ENCODE results near the gene MT1HL1. TPM values are rescaled to one million over a fixed set of nuclear protein-coding genes. Genes with fewer than 3 reads are reported as not detected.
"Not testable (repeated sequence)": the region's sequence is repeated elsewhere in the genome, so short reads cannot be mapped to it uniquely, and the experiment has no call there.

Gene MT1HL1
- total RNA-seq, 5 donors from 2014 or later (not counting 1 experiment from before 2014, with no cell fraction given) = not detected

DNA sequence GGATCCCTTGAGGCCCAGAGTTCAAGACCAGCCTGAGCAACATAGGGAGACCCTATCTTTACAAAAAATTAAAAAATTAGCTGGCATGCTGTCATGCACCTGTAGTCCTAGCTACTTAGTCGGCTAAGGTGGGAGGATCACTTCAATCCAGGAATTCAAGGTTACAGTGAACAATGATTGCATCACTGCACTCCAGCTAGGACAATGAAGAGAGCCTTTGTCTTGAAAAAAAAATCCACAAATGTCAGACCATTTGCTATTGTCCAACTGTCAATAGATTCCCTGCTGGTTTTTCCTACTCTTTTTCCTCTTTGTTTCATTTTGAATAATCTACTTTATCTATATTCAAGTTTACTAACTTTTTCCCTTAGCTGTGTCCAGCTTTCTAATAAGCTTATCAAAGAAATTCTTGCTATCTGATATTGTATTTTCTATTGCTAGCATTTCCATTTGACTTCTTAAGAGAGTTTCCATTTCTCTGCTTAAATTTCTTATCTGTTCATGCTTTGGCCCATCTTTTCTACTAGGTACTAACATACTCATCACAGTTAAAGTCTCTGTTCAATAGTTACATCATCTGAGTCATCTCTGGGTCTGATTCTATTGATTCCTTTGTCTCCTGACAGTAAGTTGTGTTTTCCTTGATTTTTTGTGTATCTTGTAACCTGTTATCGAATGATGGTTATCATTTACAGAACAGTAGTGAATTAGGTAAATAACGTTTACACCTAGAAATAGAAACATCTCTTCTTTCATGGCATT lies 14.8 kb downstream of the MT1HL1 start:
- ATAC-seq (replicated peaks in 1 of 4) = no peak
- Histone ChIP-seq H3K36me3 (ENCODE audit: control insufficient read depth in 2 of 2, extremely low read depth in 1 of 2, insufficient read depth in 1 of 2, low read length in 1 of 2) (no peaks in the 10 kb centered on the region), H3K27me3 (replicated peaks in 1 of 2; ENCODE audit: control insufficient read depth in 2 of 2, extremely low read depth in 1 of 2, insufficient read depth in 2 of 2, low read length in 1 of 2) (no peaks in the 10 kb centered on the region), H3K9me3 (no peaks in the 10 kb centered on the region), H3K4me1 (ENCODE audit: control insufficient read depth in 1 of 2, extremely low read depth in 1 of 2, insufficient read depth in 2 of 2, low read length in 2 of 2) (no peaks in the 10 kb centered on the region), H3K4me3 (ENCODE audit: control insufficient read depth in 1 of 2, extremely low read depth in 1 of 2, low read length in 1 of 2) (no peak overlapping the region), H3K27ac (ENCODE audit: low read length) (no peak overlapping the region)
- WGBS (ENCODE audit: insufficient coverage) = 83% methylated on average over 1 of the region's 3 CpGs
- Mint-ChIP-seq H3K36me3 (no peaks in the 10 kb centered on the region), H3K9me3 (peaks cover 6 to 21% (median 12%) of the 10 kb centered on the region in 3 donors), H3K4me3 (no peak overlapping the region), H3K27ac (no peak overlapping the region), H3K4me1 (no peaks in the 10 kb centered on the region), H3K27me3 (peaks cover 6 to 11% of the 10 kb centered on the region in 2 donors)
- POLR2A ChIA-PET = no interaction called here
- CTCF ChIA-PET = no interaction called here
- DNase-seq = no peak

- H3K27ac Mint-ChIP-seq = no peak overlapping the region
- no peaks in the 10 kb centered on the region for H3K36me3 ChIP-seq (ENCODE audit: control insufficient read depth in 2 of 2, extremely low read depth in 1 of 2, insufficient read depth in 1 of 2, low read length in 1 of 2)
- no peaks in the 10 kb centered on the region for H3K4me1 Mint-ChIP-seq
- H3K27me3 ChIP-seq (replicated peaks in 1 of 2; ENCODE audit: control insufficient read depth in 2 of 2, extremely low read depth in 1 of 2, insufficient read depth in 2 of 2, low read length in 1 of 2) = peaks cover 0 to 3% of the 10 kb centered on the region in 2 experiments
- H3K27me3 Mint-ChIP-seq = peaks cover 0 to 3% of the 10 kb centered on the region in 2 donors
- no peak overlapping the region for H3K4me3 Mint-ChIP-seq
- H3K4me1 ChIP-seq (ENCODE audit: control insufficient read depth in 1 of 2, extremely low read depth in 1 of 2, insufficient read depth in 2 of 2, low read length in 2 of 2) = no peaks in the 10 kb centered on the region
- H3K27ac ChIP-seq (ENCODE audit: low read length) = no peak overlapping the region
- ChIA-PET CTCF (interaction anchor here in 1 of 2 donors (1.1 kb wide), 1 partner anchor 16 kb away, joined by 3 read pairs; no protein-coding TSS in a partner anchor), POLR2A (no interaction called here)
- H3K36me3 Mint-ChIP-seq = no peaks in the 10 kb centered on the region
- H3K9me3 Mint-ChIP-seq = peaks cover 0 to 11% (median 3%) of the 10 kb centered on the region in 3 donors
- DNase-seq (no peak), ATAC-seq (replicated peaks in 1 of 4) (no peak)
- no peak overlapping the region for H3K4me3 ChIP-seq (ENCODE audit: control insufficient read depth in 1 of 2, extremely low read depth in 1 of 2, low read length in 1 of 2)
- no peaks in the 10 kb centered on the region for H3K9me3 ChIP-seq
Measured at GRCh38 chr1:236983818-236984217, 20.4 kb downstream of the MT1HL1 start.

GRCh38 chr1:236982380-236982779 lies 21.9 kb downstream of the MT1HL1 start:
- H3K27ac Mint-ChIP-seq = no peak overlapping the region
- Histone ChIP-seq H3K4me3 (ENCODE audit: control insufficient read depth in 1 of 2, extremely low read depth in 1 of 2, low read length in 1 of 2) (no peak overlapping the region), H3K27ac (ENCODE audit: low read length) (no peak overlapping the region), H3K27me3 (replicated peaks in 1 of 2; ENCODE audit: control insufficient read depth in 2 of 2, extremely low read depth in 1 of 2, insufficient read depth in 2 of 2, low read length in 1 of 2) (peaks cover 0 to 3% of the 10 kb centered on the region in 2 experiments), H3K4me1 (ENCODE audit: control insufficient read depth in 1 of 2, extremely low read depth in 1 of 2, insufficient read depth in 2 of 2, low read length in 2 of 2) (no peaks in the 10 kb centered on the region), H3K9me3 (no peaks in the 10 kb centered on the region), H3K36me3 (ENCODE audit: control insufficient read depth in 2 of 2, extremely low read depth in 1 of 2, insufficient read depth in 1 of 2, low read length in 1 of 2) (no peaks in the 10 kb centered on the region)
- POLR2A ChIA-PET = no interaction called here
- no peaks in the 10 kb centered on the region for H3K4me1 Mint-ChIP-seq
- no peaks in the 10 kb centered on the region for H3K27me3 Mint-ChIP-seq
- ATAC-seq (replicated peaks in 1 of 4) (no peak), DNase-seq (no peak)
- CTCF ChIA-PET = no interaction called here
- H3K9me3 Mint-ChIP-seq = peaks cover 0 to 11% (median 0%) of the 10 kb centered on the region in 3 donors
- no peaks in the 10 kb centered on the region for H3K36me3 Mint-ChIP-seq
- WGBS (ENCODE audit: insufficient coverage) = no CpG with 5 or more reads among the region's 1 CpG
- H3K4me3 Mint-ChIP-seq = no peak overlapping the region

DNA sequence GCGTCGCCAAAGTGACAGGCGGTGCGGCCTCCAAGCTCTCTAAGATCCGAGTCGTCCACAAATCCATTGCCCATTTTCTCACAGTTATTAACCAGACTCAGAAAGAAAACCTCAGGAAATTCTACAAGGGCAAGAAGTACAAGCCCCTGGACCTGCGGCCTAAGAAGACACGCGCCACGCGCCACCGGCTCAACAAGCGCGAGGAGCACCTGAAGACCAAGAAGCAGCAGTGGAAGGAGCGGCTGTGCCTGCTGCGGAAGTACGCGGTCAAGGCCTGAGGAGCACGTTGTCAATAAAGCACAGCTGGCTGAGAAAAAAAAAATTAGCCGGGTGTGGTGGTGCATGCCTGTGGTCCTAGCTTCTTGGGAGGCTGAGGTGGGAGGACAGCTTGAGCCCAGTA lies 22.8 kb downstream of the MT1HL1 start:
- POLR2A ChIA-PET; H3K27me3 Mint-ChIP-seq; DNase-seq; H3K27me3 ChIP-seq (replicated peaks in 1 of 2; ENCODE audit: control insufficient read depth in 2 of 2, extremely low read depth in 1 of 2, insufficient read depth in 2 of 2, low read length in 1 of 2); H3K27ac ChIP-seq (ENCODE audit: low read length); H3K4me1 Mint-ChIP-seq; ATAC-seq (replicated peaks in 1 of 4); H3K9me3 ChIP-seq; H3K36me3 Mint-ChIP-seq; CTCF ChIA-PET; H3K4me3 ChIP-seq (ENCODE audit: control insufficient read depth in 1 of 2, extremely low read depth in 1 of 2, low read length in 1 of 2); H3K27ac Mint-ChIP-seq; H3K4me3 Mint-ChIP-seq; H3K36me3 ChIP-seq (ENCODE audit: control insufficient read depth in 2 of 2, extremely low read depth in 1 of 2, insufficient read depth in 1 of 2, low read length in 1 of 2); H3K9me3 Mint-ChIP-seq; H3K4me1 ChIP-seq (ENCODE audit: control insufficient read depth in 1 of 2, extremely low read depth in 1 of 2, insufficient read depth in 2 of 2, low read length in 2 of 2): not testable (repeated sequence)
- WGBS (ENCODE audit: insufficient coverage) = 94% methylated on average over 20 of the region's 20 CpGs

- ChIA-PET POLR2A (no interaction called here), CTCF (no interaction called here)
- no CpG with 5 or more reads among the region's 6 CpGs for WGBS (ENCODE audit: insufficient coverage)
- Histone ChIP-seq H3K4me3 (ENCODE audit: control insufficient read depth in 1 of 2, extremely low read depth in 1 of 2, low read length in 1 of 2) (no peak overlapping the region), H3K4me1 (ENCODE audit: control insufficient read depth in 1 of 2, extremely low read depth in 1 of 2, insufficient read depth in 2 of 2, low read length in 2 of 2) (no peaks in the 10 kb centered on the region), H3K27me3 (replicated peaks in 1 of 2; ENCODE audit: control insufficient read depth in 2 of 2, extremely low read depth in 1 of 2, insufficient read depth in 2 of 2, low read length in 1 of 2) (peaks cover 0 to 3% of the 10 kb centered on the region in 2 experiments), H3K9me3 (no peaks in the 10 kb centered on the region), H3K27ac (ENCODE audit: low read length) (no peak overlapping the region), H3K36me3 (ENCODE audit: control insufficient read depth in 2 of 2, extremely low read depth in 1 of 2, insufficient read depth in 1 of 2, low read length in 1 of 2) (no peaks in the 10 kb centered on the region)
- no peak overlapping the region for H3K27ac Mint-ChIP-seq
- no peak overlapping the region for H3K4me3 Mint-ChIP-seq
- H3K4me1 Mint-ChIP-seq = no peaks in the 10 kb centered on the region
- DNase-seq = no peak
- H3K36me3 Mint-ChIP-seq = no peaks in the 10 kb centered on the region
- no peak for ATAC-seq (replicated peaks in 1 of 4)
- no peaks in the 10 kb centered on the region for H3K27me3 Mint-ChIP-seq
- H3K9me3 Mint-ChIP-seq = peaks cover 0 to 4% (median 2%) of the 10 kb centered on the region in 3 donors
Measured at GRCh38 chr1:236980673-236981072, 23.6 kb downstream of the MT1HL1 start.

- Histone ChIP-seq H3K4me3 (ENCODE audit: control insufficient read depth in 1 of 2, extremely low read depth in 1 of 2, low read length in 1 of 2) (no peak overlapping the region), H3K9me3 (no peaks in the 10 kb centered on the region), H3K27me3 (replicated peaks in 1 of 2; ENCODE audit: control insufficient read depth in 2 of 2, extremely low read depth in 1 of 2, insufficient read depth in 2 of 2, low read length in 1 of 2) (peaks cover 0 to 3% of the 10 kb centered on the region in 2 experiments), H3K27ac (ENCODE audit: low read length) (no peak overlapping the region), H3K36me3 (ENCODE audit: control insufficient read depth in 2 of 2, extremely low read depth in 1 of 2, insufficient read depth in 1 of 2, low read length in 1 of 2) (no peaks in the 10 kb centered on the region), H3K4me1 (ENCODE audit: control insufficient read depth in 1 of 2, extremely low read depth in 1 of 2, insufficient read depth in 2 of 2, low read length in 2 of 2) (no peaks in the 10 kb centered on the region)
- DNase-seq = no peak
- no peak overlapping the region for H3K4me3 Mint-ChIP-seq
- POLR2A ChIA-PET = no interaction called here
- ATAC-seq (replicated peaks in 1 of 4) = no peak
- peaks cover 0 to 4% (median 2%) of the 10 kb centered on the region in 3 donors for H3K9me3 Mint-ChIP-seq
- H3K36me3 Mint-ChIP-seq = no peaks in the 10 kb centered on the region
- no peaks in the 10 kb centered on the region for H3K4me1 Mint-ChIP-seq
- H3K27ac Mint-ChIP-seq = no peak overlapping the region
- peaks cover 0 to under 1% of the 10 kb centered on the region in 2 donors for H3K27me3 Mint-ChIP-seq
- 85% methylated on average over 4 of the region's 13 CpGs for WGBS (ENCODE audit: insufficient coverage)
- CTCF ChIA-PET = no interaction called here
Measured at GRCh38 chr1:236979149-236979900, 24.9 kb downstream of the MT1HL1 start.

Measured in T-cell (primary cell).